HepG2 (cell line): ENCODE results near the gene WDR37. TPM values are rescaled to one million over a fixed set of nuclear protein-coding genes. Genes with fewer than 3 reads are reported as not detected.

Experiments
- ATAC-seq: fragments of 200-7000 bp; cut with Tn5 transposase; 3 replicates; pipeline ENCODE4 v1.9.1; 2020; ENCODE audit warnings: mild to moderate bottlenecking, moderate library complexity
- BruUV-seq: library from RNA; stranded (reverse); fragments of 400-500 nt; replicated peaks from 2 replicates; lab custom pipeline; 2021; lab: Mats Ljungman, UMichigan
- CTCF ChIA-PET: fragments of 300-600 bp; formaldehyde crosslinking; extraction: SDS; loops from one replicate; lab custom pipeline; 2021; ENCODE audit warnings: low total read pairs, inconsistent platforms, low intra/inter-chr PET ratio; lab: Yijun Ruan, JAX
- POLR2A ChIA-PET: fragments of 350-600 bp; sonication (Branson Sonifier 250); formaldehyde crosslinking; loops from one replicate; lab custom pipeline; 2020; ENCODE audit warnings: antibody characterized with exemption, inconsistent platforms; lab: Yijun Ruan, JAX
- DNase-seq: peaks from one replicate; pipeline ENCODE4 v3.0.0-alpha.2; 2015; ENCODE audit warnings: low spot score
- FAIRE-seq: peaks from 3 replicates; lab custom pipeline; 2011; peaks lifted over from hg19 to GRCh38; lab: Jason Lieb, UNC
- H2AFZ ChIP-seq: one replicate; pipeline ENCODE4 v1.6.1; 2011; ENCODE audit warnings: low read length, inconsistent platforms
- H3K27ac ChIP-seq: fragments of 300-600 bp; 3 replicates; pipeline ENCODE4 v1.8.0; 2011; ENCODE audit warnings: mixed run types, mild to moderate bottlenecking, mixed read lengths, low read length, inconsistent platforms; ENCODE audit not compliant: insufficient read depth; ENCODE audit errors: extremely low read length
- H3K27me3 ChIP-seq, 2 experiments: fragments of 200-600 bp in 1 of 2; 2 replicates in 1 of 2; 3 replicates in 1 of 2; pipeline versions ENCODE4 v1.6.0 to v1.8.0; 2011; ENCODE audit warnings: low read length in 2 of 2, mild to moderate bottlenecking in 2 of 2, moderate library complexity in 2 of 2, inconsistent platforms in 1 of 2; ENCODE audit not compliant: insufficient read depth in 2 of 2, control insufficient read depth in 1 of 2
- H3K36me3 ChIP-seq, 2 experiments: fragments of 200-600 bp in 1 of 2; replicated peaks in 1 of 2; 2 replicates in 1 of 2; 3 replicates in 1 of 2; pipeline versions ENCODE4 v1.5.1 to v1.8.0; 2011; ENCODE audit warnings: low read length in 2 of 2, inconsistent platforms in 1 of 2; ENCODE audit not compliant: insufficient read depth in 2 of 2, control insufficient read depth in 1 of 2
- H3K4me1 ChIP-seq: 2 replicates; pipeline ENCODE4 v1.5.1; 2012; ENCODE audit warnings: low read length, inconsistent platforms; ENCODE audit not compliant: insufficient read depth
- H3K4me2 ChIP-seq: 2 replicates; pipeline ENCODE4 v1.6.0; 2011; ENCODE audit warnings: low read depth, low read length, inconsistent platforms
- H3K4me3 ChIP-seq, 3 experiments: fragments of 200-600 bp in 1 of 3; sonication (generic), shearing (Covaris generic) in 1 of 3; replicated peaks in 1 of 3; 2 replicates each; pipeline ENCODE4 v1.5.1; 2011 to 2016; ENCODE audit warnings: low read length in 3 of 3, inconsistent platforms in 2 of 3, low read depth in 2 of 3, mild to moderate bottlenecking in 2 of 3, control low read depth in 1 of 3, mixed read lengths in 1 of 3; ENCODE audit not compliant: insufficient read depth in 1 of 3
- H3K79me2 ChIP-seq: one replicate; pipeline ENCODE4 v1.6.1; 2011; ENCODE audit warnings: low read length, inconsistent platforms; ENCODE audit not compliant: insufficient read depth
- H3K9ac ChIP-seq: 2 replicates; pipeline ENCODE4 v1.6.0; 2011; ENCODE audit warnings: mild to moderate bottlenecking, low read depth, low read length, inconsistent platforms; ENCODE audit not compliant: insufficient read depth
- H3K9me3 ChIP-seq: 2 replicates; pipeline ENCODE4 v1.5.1; 2012; ENCODE audit warnings: mild to moderate bottlenecking, low read length
- H4K20me1 ChIP-seq: 2 replicates; pipeline ENCODE4 v1.6.0; 2011; ENCODE audit warnings: inconsistent platforms, mild to moderate bottlenecking, low read length, moderate library complexity; ENCODE audit not compliant: insufficient read depth
- ATF7 ChIP-seq, 2 experiments: fragments of 450-650 bp in 1 of 2; sonication (generic) in 1 of 2; formaldehyde crosslinking in 1 of 2; IDR thresholded peaks; 2 replicates each; pipeline versions ENCODE4 v1.4.0 to v1.6.1; 2016 to 2020; ENCODE audit warnings: antibody characterized with exemption in 1 of 2, mild to moderate bottlenecking in 1 of 2, missing genetic modification reagents in 1 of 2
- CC2D1A ChIP-seq: sonication (generic); formaldehyde crosslinking; IDR thresholded peaks from 2 replicates; pipeline ENCODE4 v1.8.1; 2023; ENCODE audit warnings: mild to moderate bottlenecking, missing genetic modification reagents
- EEA1 ChIP-seq: sonication (generic); formaldehyde crosslinking; IDR thresholded peaks from 2 replicates; pipeline ENCODE4 v1.5.1; 2020; ENCODE audit warnings: mild to moderate bottlenecking, missing genetic modification reagents, borderline replicate concordance
- FLYWCH1 ChIP-seq: sonication (generic); formaldehyde crosslinking; IDR thresholded peaks from 2 replicates; pipeline ENCODE4 v1.8.1; 2023; ENCODE audit warnings: mild to moderate bottlenecking, missing genetic modification reagents
- KDM2A ChIP-seq: sonication (generic); formaldehyde crosslinking; IDR thresholded peaks from 2 replicates; pipeline ENCODE4 v1.4.0; 2020; ENCODE audit warnings: low read depth, missing genetic modification reagents, borderline replicate concordance
- STAG1 ChIP-seq: sonication (generic); formaldehyde crosslinking; IDR thresholded peaks from 2 replicates; pipeline ENCODE4 v1.4.0; 2020; ENCODE audit warnings: missing genetic modification reagents
- ZNF276 ChIP-seq: sonication (generic); formaldehyde crosslinking; IDR thresholded peaks from 2 replicates; pipeline ENCODE4 v1.4.0; 2020; ENCODE audit warnings: mild to moderate bottlenecking, low read depth, missing genetic modification reagents
- ZNF44 ChIP-seq: sonication (generic); formaldehyde crosslinking; IDR thresholded peaks from 2 replicates; pipeline ENCODE4 v1.5.1; 2020; ENCODE audit warnings: mild to moderate bottlenecking, missing genetic modification reagents
- ZNF646 ChIP-seq: sonication (generic); formaldehyde crosslinking; IDR thresholded peaks from 2 replicates; pipeline ENCODE4 v1.9.0; 2021; ENCODE audit warnings: mild to moderate bottlenecking, missing genetic modification reagents
- ZSCAN31 ChIP-seq: sonication (generic); formaldehyde crosslinking; IDR thresholded peaks from 2 replicates; pipeline ENCODE4 v1.5.0; 2020; ENCODE audit warnings: low read depth, mild to moderate bottlenecking, missing genetic modification reagents
- WGBS: methylation state at CpG from one replicate; pipeline ENCODE4 v1.1.6; 2017; ENCODE audit warnings: low lambda C conversion rate; 5-methylcytosine and 5-hydroxymethylcytosine counted together
- in situ Hi-C: cut with HindIII; loops from 2 replicates; pipeline ENCODE4 v1.10.0; 2017; ENCODE audit warnings: low pct_unique_long_range_greater_than_20kb; ENCODE audit not compliant: extremely low pct_ligation_motif_present
- intact Hi-C: fragments of 100-400 bp; cut with micrococcal nuclease; formaldehyde crosslinking; loops from one replicate; pipeline ENCODE4 v1.10.0; 2022; ENCODE audit not compliant: unreplicated experiment
- polyA plus RNA-seq, 8 experiments: library from polyadenylated mRNA; depleted of rRNA in 3 of 8; stranded (reverse) in 7 of 8; unstranded in 1 of 8; fragments of >200 nt; fragmentation: Illumina TruSeq in 4 of 8; extraction: Trizol in 4 of 8; gene quantifications; 2 replicates each; pipeline versions ENCODE4 v1.2.1 to v1.2.3, GENCODE V29; 2011 to 2016; ENCODE audit warnings: low read depth in 4 of 8, missing spikeins in 1 of 8, mixed read lengths in 1 of 8; ENCODE audit not compliant: insufficient read depth in 1 of 8
- total RNA-seq, 5 experiments: library from RNA; depleted of rRNA; stranded (reverse); fragments of >200 nt; fragmentation: Illumina TruSeq; extraction: Trizol; gene quantifications; 2 replicates each; pipeline ENCODE4 v1.2.3, GENCODE V29; 2016; ENCODE audit warnings: low read depth in 1 of 5

Gene WDR37
- total and polyA plus RNA-seq, 2 of the 13 experiments (the other 11 are each of a cell fraction or from before 2014, with no cell fraction given) = 5.9 to 7.5 TPM

- no peak for TF ChIP-seq ATF7 (IDR thresholded peaks at IDR 0.05)
- TF ChIP-seq ATF7 (CRISPR knock-in tag; IDR thresholded peaks at IDR 0.05) = no peak
- TF ChIP-seq CC2D1A (CRISPR knock-in tag) = no peak
Observed at GRCh38 chr10:1172256-1172984, 116.2 kb downstream of the WDR37 start (continued).

- no peak overlapping the region for H3K4me3 ChIP-seq
- no peak overlapping the region for H3K4me2 ChIP-seq
- no peak for TF ChIP-seq ZNF646 (CRISPR knock-in tag)
- no peak for TF ChIP-seq ZNF44
- no peak for TF ChIP-seq KDM2A
- no peak for TF ChIP-seq ZSCAN31 (CRISPR knock-in tag)
- no peak for TF ChIP-seq EEA1
- no peak for TF ChIP-seq FLYWCH1 (CRISPR knock-in tag)
- TF ChIP-seq ZNF276 (CRISPR knock-in tag) = no peak
- no peak for TF ChIP-seq STAG1 (CRISPR knock-in tag)
- TF ChIP-seq, all 625 proteins: peak for 0
- in situ Hi-C loops = no loop called here
- WGBS = 0% methylated on average over 2 of the region's 27 CpGs
- H3K4me1 ChIP-seq = no peaks in the 10 kb centered on the region
- no peak overlapping the region for H3K9ac ChIP-seq
- H3K9me3 ChIP-seq = no peaks in the 10 kb centered on the region
- FAIRE-seq (no peak), DNase-seq (no peak), ATAC-seq (peak; percentile 21; the same call in 2 of the 3 replicates)
- H2AFZ ChIP-seq = no peak overlapping the region
- H3K27me3 ChIP-seq = peaks cover 16 to 78% of the 10 kb centered on the region in 2 experiments
- intact Hi-C loops = no loop called here
- no peak overlapping the region for H3K27ac ChIP-seq
- no peaks in the 10 kb centered on the region for H3K79me2 ChIP-seq
- no peaks in the 10 kb centered on the region for H3K36me3 ChIP-seq
- BruUV-seq = no TSS peak
- no peaks in the 10 kb centered on the region for H4K20me1 ChIP-seq
- POLR2A ChIA-PET = no interaction called here
- CTCF ChIA-PET = no interaction called here
Observed at GRCh38 chr10:1173091-1173490, 116.9 kb downstream of the WDR37 start.
